GM23338 (cell line): ENCODE results near the gene MIGA1.

Experiments
- CREB1 ChIP-seq: fragments of 250-450 bp; sonication (Bioruptor Pico); IDR thresholded peaks from 2 replicates; pipeline ENCODE4 v1.5.0; 2020; ENCODE audit warnings: low read depth, mild to moderate bottlenecking, moderate library complexity
- EZH2 ChIP-seq: fragments of 200-600 bp; sonication (generic); IDR thresholded peaks from one replicate; pipeline ENCODE4 v1.8.0; 2017; ENCODE audit warnings: antibody characterized with exemption, mild to moderate bottlenecking, low read depth; ENCODE audit not compliant: unreplicated experiment
- EZH2phosphoT487 ChIP-seq: fragments of 200-600 bp; sonication (generic); IDR thresholded peaks from one replicate; pipeline ENCODE4 v1.8.1; 2018; ENCODE audit warnings: antibody characterized with exemption; ENCODE audit not compliant: unreplicated experiment
- JUNB ChIP-seq: IDR thresholded peaks from one replicate; pipeline ENCODE4 v1.6.1; 2016; ENCODE audit warnings: antibody characterized with exemption; ENCODE audit not compliant: unreplicated experiment
- POLR2AphosphoS5 ChIP-seq: IDR thresholded peaks from 2 replicates; pipeline ENCODE4 v1.6.1; 2016; ENCODE audit warnings: antibody characterized with exemption, low read depth
- ZNF462 ChIP-seq: fragments of 250-450 bp; sonication (Bioruptor Pico); IDR thresholded peaks from 2 replicates; pipeline ENCODE4 v1.5.0; 2020; ENCODE audit warnings: mild to moderate bottlenecking, moderate library complexity
- TF ChIP-seq, protein P1 (sequence below), 2 experiments: fragments of 200-600 bp in 1 of 2; sonication (generic) in 1 of 2; conservative IDR thresholded peaks; 2 replicates each; pipeline versions ENCODE4 v1.5.1 to v1.6.1; 2016 to 2017; ENCODE audit warnings: antibody characterized with exemption in 2 of 2, low read depth in 2 of 2, mild to moderate bottlenecking in 2 of 2, moderate library complexity in 1 of 2
- TF ChIP-seq, protein P2 (sequence below): IDR thresholded peaks from one replicate; pipeline ENCODE4 v1.6.1; 2018; ENCODE audit warnings: antibody characterized with exemption; ENCODE audit not compliant: unreplicated experiment

DNA sequence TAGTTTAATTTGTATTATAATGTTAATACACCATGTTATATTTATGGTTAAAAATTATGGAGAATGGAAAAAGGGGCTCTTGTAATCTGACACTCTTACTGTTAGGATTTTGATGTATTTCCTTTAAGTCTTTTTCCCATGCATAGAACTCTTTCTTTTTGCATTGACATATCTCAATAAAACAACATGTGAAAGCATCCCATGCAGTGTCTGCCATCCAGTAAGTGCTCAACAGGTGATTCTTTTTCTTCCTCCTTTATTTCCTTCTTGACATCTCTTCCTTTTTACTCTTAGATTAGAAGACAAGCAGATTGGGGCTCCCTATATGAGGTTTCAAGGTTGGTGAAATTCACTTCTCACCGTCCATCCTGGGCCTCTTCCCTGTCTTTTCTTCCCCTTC is 111.8 kb downstream of the MIGA1 start:
- TF ChIP-seq, protein P1, sequence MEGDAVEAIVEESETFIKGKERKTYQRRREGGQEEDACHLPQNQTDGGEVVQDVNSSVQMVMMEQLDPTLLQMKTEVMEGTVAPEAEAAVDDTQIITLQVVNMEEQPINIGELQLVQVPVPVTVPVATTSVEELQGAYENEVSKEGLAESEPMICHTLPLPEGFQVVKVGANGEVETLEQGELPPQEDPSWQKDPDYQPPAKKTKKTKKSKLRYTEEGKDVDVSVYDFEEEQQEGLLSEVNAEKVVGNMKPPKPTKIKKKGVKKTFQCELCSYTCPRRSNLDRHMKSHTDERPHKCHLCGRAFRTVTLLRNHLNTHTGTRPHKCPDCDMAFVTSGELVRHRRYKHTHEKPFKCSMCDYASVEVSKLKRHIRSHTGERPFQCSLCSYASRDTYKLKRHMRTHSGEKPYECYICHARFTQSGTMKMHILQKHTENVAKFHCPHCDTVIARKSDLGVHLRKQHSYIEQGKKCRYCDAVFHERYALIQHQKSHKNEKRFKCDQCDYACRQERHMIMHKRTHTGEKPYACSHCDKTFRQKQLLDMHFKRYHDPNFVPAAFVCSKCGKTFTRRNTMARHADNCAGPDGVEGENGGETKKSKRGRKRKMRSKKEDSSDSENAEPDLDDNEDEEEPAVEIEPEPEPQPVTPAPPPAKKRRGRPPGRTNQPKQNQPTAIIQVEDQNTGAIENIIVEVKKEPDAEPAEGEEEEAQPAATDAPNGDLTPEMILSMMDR (conservative IDR thresholded peaks at IDR 0.05; ENCODE audit: low read depth in 2 of 2), result no peak
- TF ChIP-seq, protein P2, sequence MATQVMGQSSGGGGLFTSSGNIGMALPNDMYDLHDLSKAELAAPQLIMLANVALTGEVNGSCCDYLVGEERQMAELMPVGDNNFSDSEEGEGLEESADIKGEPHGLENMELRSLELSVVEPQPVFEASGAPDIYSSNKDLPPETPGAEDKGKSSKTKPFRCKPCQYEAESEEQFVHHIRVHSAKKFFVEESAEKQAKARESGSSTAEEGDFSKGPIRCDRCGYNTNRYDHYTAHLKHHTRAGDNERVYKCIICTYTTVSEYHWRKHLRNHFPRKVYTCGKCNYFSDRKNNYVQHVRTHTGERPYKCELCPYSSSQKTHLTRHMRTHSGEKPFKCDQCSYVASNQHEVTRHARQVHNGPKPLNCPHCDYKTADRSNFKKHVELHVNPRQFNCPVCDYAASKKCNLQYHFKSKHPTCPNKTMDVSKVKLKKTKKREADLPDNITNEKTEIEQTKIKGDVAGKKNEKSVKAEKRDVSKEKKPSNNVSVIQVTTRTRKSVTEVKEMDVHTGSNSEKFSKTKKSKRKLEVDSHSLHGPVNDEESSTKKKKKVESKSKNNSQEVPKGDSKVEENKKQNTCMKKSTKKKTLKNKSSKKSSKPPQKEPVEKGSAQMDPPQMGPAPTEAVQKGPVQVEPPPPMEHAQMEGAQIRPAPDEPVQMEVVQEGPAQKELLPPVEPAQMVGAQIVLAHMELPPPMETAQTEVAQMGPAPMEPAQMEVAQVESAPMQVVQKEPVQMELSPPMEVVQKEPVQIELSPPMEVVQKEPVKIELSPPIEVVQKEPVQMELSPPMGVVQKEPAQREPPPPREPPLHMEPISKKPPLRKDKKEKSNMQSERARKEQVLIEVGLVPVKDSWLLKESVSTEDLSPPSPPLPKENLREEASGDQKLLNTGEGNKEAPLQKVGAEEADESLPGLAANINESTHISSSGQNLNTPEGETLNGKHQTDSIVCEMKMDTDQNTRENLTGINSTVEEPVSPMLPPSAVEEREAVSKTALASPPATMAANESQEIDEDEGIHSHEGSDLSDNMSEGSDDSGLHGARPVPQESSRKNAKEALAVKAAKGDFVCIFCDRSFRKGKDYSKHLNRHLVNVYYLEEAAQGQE, result no peak
- TF ChIP-seq EZH2, result no peak
- TF ChIP-seq POLR2AphosphoS5, result no peak
- TF ChIP-seq JUNB, result no peak
- no peak for TF ChIP-seq CREB1
- TF ChIP-seq EZH2phosphoT487, result no peak
- no peak for TF ChIP-seq ZNF462 (CRISPR knock-in tag)
